H1 (cell line): ENCODE data around the gene ZNF57. TPM values are rescaled to one million over a fixed set of nuclear protein-coding genes. Genes with fewer than 3 reads are reported as not detected.

ENCODE experiments used
- CTCF ChIA-PET: fragments of 300-600 bp; sonication (Branson Sonifier 250); formaldehyde crosslinking; loops from one replicate; lab custom pipeline; 2021; ENCODE audit not compliant: partially characterized antibody; lab: Charles Lee
- POLR2A ChIA-PET: fragments of 300-600 bp; sonication (Branson Sonifier 250); formaldehyde crosslinking; loops from one replicate; lab custom pipeline; 2021; ENCODE audit warnings: inconsistent platforms; ENCODE audit not compliant: partially characterized antibody; lab: Charles Lee
- DNase-seq, 2 experiments: peaks; one replicate each; pipeline versions ENCODE4 v3.0.0 to v3.0.0-alpha.2; 2010 to 2022; ENCODE audit warnings: low spot score in 2 of 2, low read depth in 1 of 2, mixed read lengths in 1 of 2
- FAIRE-seq: peaks from 2 replicates; lab custom pipeline; 2011; peaks lifted over from hg19 to GRCh38; lab: Jason Lieb, UNC
- H2AFZ ChIP-seq: 2 replicates; pipeline ENCODE4 v1.8.1; 2012; ENCODE audit warnings: low read length, inconsistent platforms
- H2AK5ac ChIP-seq: 2 replicates; pipeline ENCODE4 v1.6.1; 2013; ENCODE audit warnings: low read depth, low read length
- H2BK120ac ChIP-seq: replicated peaks from 2 replicates; pipeline ENCODE3; 2013; ENCODE audit warnings: low read depth, low read length, inconsistent platforms
- H2BK12ac ChIP-seq: 2 replicates; pipeline ENCODE4 v1.6.1; 2013; ENCODE audit warnings: low read depth, low read length
- H2BK15ac ChIP-seq: 2 replicates; pipeline ENCODE4 v1.6.1; 2013; ENCODE audit warnings: low read length
- H2BK20ac ChIP-seq: 2 replicates; pipeline ENCODE4 v1.6.1; 2013; ENCODE audit warnings: low read length
- H2BK5ac ChIP-seq: 2 replicates; pipeline ENCODE4 v1.6.1; 2013; ENCODE audit warnings: low read depth, low read length
- H3K14ac ChIP-seq: 2 replicates; pipeline ENCODE4 v1.6.1; 2013; ENCODE audit warnings: inconsistent platforms; ENCODE audit not compliant: insufficient read length
- H3K18ac ChIP-seq: 2 replicates; pipeline ENCODE4 v1.6.1; 2013; ENCODE audit warnings: low read length; ENCODE audit errors: extremely low read depth
- H3K23ac ChIP-seq: 2 replicates; pipeline ENCODE4 v1.6.1; 2013; ENCODE audit warnings: inconsistent platforms; ENCODE audit not compliant: insufficient read length
- H3K23me2 ChIP-seq: 2 replicates; pipeline ENCODE4 v1.6.1; 2013; ENCODE audit warnings: low read depth, low read length
- H3K27ac ChIP-seq: 2 replicates; pipeline ENCODE4 v1.6.1; 2011; ENCODE audit warnings: low read depth, low read length, inconsistent platforms
- H3K27me3 ChIP-seq, 4 experiments: replicated peaks in 1 of 4; 1 replicate in 1 of 4; 2 replicates in 3 of 4; pipeline versions ENCODE4 v1.6.1 to v1.8.1; 2011 to 2013; ENCODE audit warnings: low read length in 3 of 4, mild to moderate bottlenecking in 3 of 4, inconsistent platforms in 2 of 4, mixed read lengths in 2 of 4, moderate library complexity in 1 of 4; ENCODE audit not compliant: control insufficient read depth in 3 of 4, insufficient read depth in 3 of 4; ENCODE audit errors: extremely low read depth in 1 of 4
- H3K36me3 ChIP-seq, 4 experiments: 2 replicates each; pipeline versions ENCODE4 v1.6.1 to v1.8.1; 2011 to 2013; ENCODE audit warnings: mild to moderate bottlenecking in 4 of 4, low read length in 3 of 4, moderate library complexity in 2 of 4, control low read depth in 1 of 4, inconsistent platforms in 1 of 4; ENCODE audit not compliant: insufficient read depth in 4 of 4, control insufficient read depth in 2 of 4
- H3K4ac ChIP-seq: replicated peaks from 2 replicates; pipeline ENCODE3; 2013; ENCODE audit warnings: low read length, low read depth, mixed read lengths, inconsistent platforms; ENCODE audit not compliant: insufficient read length
- H3K4me1 ChIP-seq, 4 experiments: replicated peaks in 1 of 4; 1 replicate in 1 of 4; 2 replicates in 3 of 4; pipeline versions ENCODE4 v1.6.1 to v1.8.1; 2011 to 2013; ENCODE audit warnings: low read length in 3 of 4, inconsistent platforms in 2 of 4, mixed read lengths in 1 of 4; ENCODE audit not compliant: insufficient read depth in 4 of 4, control insufficient read depth in 3 of 4
- H3K4me2 ChIP-seq, 2 experiments: 2 replicates each; pipeline versions ENCODE4 v1.6.1 to v1.8.1; 2011 to 2013; ENCODE audit warnings: low read depth in 2 of 2, low read length in 2 of 2, control low read depth in 1 of 2, inconsistent platforms in 1 of 2, mild to moderate bottlenecking in 1 of 2; ENCODE audit not compliant: insufficient read depth in 1 of 2
- H3K4me3 ChIP-seq, 4 experiments: fragments of 200-600, 300-600 bp in 1 of 4; sonication (generic), shearing (Covaris generic), sonication (Bioruptor Twin) in 1 of 4; 2 replicates each; pipeline versions ENCODE4 v1.5.1 to v1.8.1; 2011 to 2016; ENCODE audit warnings: low read length in 4 of 4, low read depth in 3 of 4, control low read depth in 2 of 4, inconsistent platforms in 2 of 4, mild to moderate bottlenecking in 2 of 4, mixed read lengths in 1 of 4, moderate library complexity in 1 of 4; ENCODE audit not compliant: insufficient read depth in 2 of 4; ENCODE audit errors: extremely low read depth in 1 of 4
- H3K56ac ChIP-seq: replicated peaks from 2 replicates; pipeline ENCODE3; 2013; ENCODE audit warnings: low read depth, mild to moderate bottlenecking, mixed read lengths, low read length, inconsistent platforms; ENCODE audit not compliant: insufficient read length
- H3K79me1 ChIP-seq: 2 replicates; pipeline ENCODE4 v1.6.1; 2013; ENCODE audit warnings: low read depth, low read length, control low read depth
- H3K79me2 ChIP-seq, 2 experiments: 2 replicates each; pipeline versions ENCODE4 v1.6.1 to v1.8.1; 2012 to 2013; ENCODE audit warnings: low read length in 2 of 2, mild to moderate bottlenecking in 2 of 2, inconsistent platforms in 1 of 2; ENCODE audit not compliant: insufficient read depth in 2 of 2, control insufficient read depth in 1 of 2
- H3K9ac ChIP-seq, 4 experiments: replicated peaks in 1 of 4; 1 replicate in 1 of 4; 2 replicates in 3 of 4; pipeline versions ENCODE4 v1.6.1 to v1.8.1; 2011 to 2013; ENCODE audit warnings: low read depth in 3 of 4, low read length in 3 of 4, control low read depth in 2 of 4, mild to moderate bottlenecking in 2 of 4, moderate library complexity in 2 of 4, inconsistent platforms in 1 of 4; ENCODE audit errors: extremely low read depth in 1 of 4
- H3K9me3 ChIP-seq, 2 experiments: 2 replicates each; pipeline versions ENCODE4 v1.6.1 to v1.8.1; 2012 to 2013; ENCODE audit warnings: mild to moderate bottlenecking in 2 of 2, moderate library complexity in 2 of 2, control low read depth in 1 of 2, inconsistent platforms in 1 of 2, low read depth in 1 of 2, low read length in 1 of 2, mixed read lengths in 1 of 2; ENCODE audit not compliant: insufficient read depth in 2 of 2
- H4K20me1 ChIP-seq, 2 experiments: replicated peaks in 1 of 2; 2 replicates each; pipeline versions ENCODE3 to v1.8.1; 2011 to 2013; ENCODE audit warnings: inconsistent platforms in 2 of 2, low read length in 2 of 2, mild to moderate bottlenecking in 1 of 2; ENCODE audit not compliant: insufficient read depth in 2 of 2, control insufficient read depth in 1 of 2
- H4K5ac ChIP-seq: 2 replicates; pipeline ENCODE4 v1.6.1; 2013; ENCODE audit warnings: low read length, low read depth, mixed read lengths, inconsistent platforms; ENCODE audit not compliant: insufficient read length
- H4K8ac ChIP-seq: 2 replicates; pipeline ENCODE4 v1.8.0; 2013; ENCODE audit warnings: mild to moderate bottlenecking, moderate library complexity, low read length, inconsistent platforms; ENCODE audit not compliant: insufficient read depth; ENCODE audit errors: extremely low read depth
- H4K91ac ChIP-seq: replicated peaks from 2 replicates; pipeline ENCODE3; 2013; ENCODE audit warnings: low read length, mixed read lengths, inconsistent platforms; ENCODE audit not compliant: insufficient read length
- ASH2L ChIP-seq: fragments of 200-600, 300-600 bp; sonication (generic); IDR thresholded peaks from one replicate; pipeline ENCODE4 v1.7.1; 2017; ENCODE audit warnings: low read length
- BACH1 ChIP-seq: IDR thresholded peaks from 2 replicates; pipeline ENCODE4 v1.6.1; 2012; ENCODE audit warnings: low read length, improper control_type of control experiment
- CBX8 ChIP-seq: fragments of 300-800, 300-1000 bp; sonication (generic); IDR thresholded peaks from 2 replicates; pipeline ENCODE4 v1.7.1; 2016; ENCODE audit warnings: low read depth, low read length, borderline replicate concordance
- CHD2 ChIP-seq: IDR thresholded peaks from 2 replicates; pipeline ENCODE4 v1.6.1; 2012; ENCODE audit warnings: low read length, improper control_type of control experiment
- CREB1 ChIP-seq: IDR thresholded peaks from 2 replicates; pipeline ENCODE4 v1.6.1; 2012; ENCODE audit warnings: inconsistent platforms
- EZH2 ChIP-seq: fragments of 200-600 bp; sonication (generic); IDR thresholded peaks from 2 replicates; pipeline ENCODE4 v1.7.1; 2012; ENCODE audit warnings: low read depth, mild to moderate bottlenecking, moderate library complexity, low read length, inconsistent platforms; ENCODE audit not compliant: severe bottlenecking
- MAFK ChIP-seq: IDR thresholded peaks from 2 replicates; pipeline ENCODE4 v1.6.1; 2012; ENCODE audit warnings: low read depth, mild to moderate bottlenecking, improper control_type of control experiment, low read length
- POLR2A ChIP-seq, 2 experiments: IDR thresholded peaks; 1 replicate in 1 of 2; 2 replicates in 1 of 2; pipeline ENCODE4 v1.6.1; 2011; ENCODE audit warnings: low read depth in 2 of 2, low read length in 2 of 2, mild to moderate bottlenecking in 2 of 2; ENCODE audit errors: control extremely low read depth in 1 of 2
- SP1 ChIP-seq: IDR thresholded peaks from 2 replicates; pipeline ENCODE4 v1.6.1; 2011; ENCODE audit warnings: low read depth, low read length
- SP2 ChIP-seq: IDR thresholded peaks from 2 replicates; pipeline ENCODE4 v1.6.1; 2012; ENCODE audit warnings: mild to moderate bottlenecking, low read length, inconsistent platforms
- WGBS, 2 experiments: shearing (Covaris generic) in 1 of 2; methylation state at CpG; one replicate each; pipeline versions ENCODE4 v1.1.6 to v1.1.7; 2013 to 2015; ENCODE audit warnings: low lambda C conversion rate in 2 of 2, mixed read lengths in 2 of 2, inconsistent platforms in 1 of 2, low coverage in 1 of 2, missing lambda C conversion rate in 1 of 2; ENCODE audit not compliant: insufficient replicate concordance in 2 of 2, insufficient coverage in 1 of 2, insufficient read length in 1 of 2; ENCODE audit errors: extremely low coverage in 1 of 2, missing lambda C conversion rate in 1 of 2; 5-methylcytosine and 5-hydroxymethylcytosine counted together
- polyA plus RNA-seq, 7 experiments: library from polyadenylated mRNA; depleted of rRNA in 3 of 7; stranded (reverse) in 5 of 7; unstranded in 2 of 7; fragments of >200 nt in 5 of 7; fragments of 200-250 nt in 2 of 7; gene quantifications; 1 replicate in 5 of 7; 2 replicates in 1 of 7; 4 replicates in 1 of 7; pipeline versions ENCODE4 v1.2.1 to v1.2.3, GENCODE V29; 2011 to 2013; ENCODE audit warnings: missing spikeins in 2 of 7, mixed read lengths in 2 of 7
- total RNA-seq: library from RNA; stranded (reverse); fragmentation: NEBNext Ultra II Directional; extraction: Animal tissue kit (Norgen Biotek cat#: 25700); gene quantifications from 2 replicates; pipeline ENCODE4 v1.2.1, GENCODE V29; 2021
- TF ChIP-seq, protein P1 (sequence below): IDR thresholded peaks from 2 replicates; pipeline ENCODE4 v1.6.1; 2011; ENCODE audit warnings: low read length, improper control_type of control experiment

ZNF57 gene
- total and polyA plus RNA-seq, 2 of the 8 experiments (the other 6 are each of a cell fraction or from before 2014, with no cell fraction given), result 4.9 to 8.9 TPM

DNA sequence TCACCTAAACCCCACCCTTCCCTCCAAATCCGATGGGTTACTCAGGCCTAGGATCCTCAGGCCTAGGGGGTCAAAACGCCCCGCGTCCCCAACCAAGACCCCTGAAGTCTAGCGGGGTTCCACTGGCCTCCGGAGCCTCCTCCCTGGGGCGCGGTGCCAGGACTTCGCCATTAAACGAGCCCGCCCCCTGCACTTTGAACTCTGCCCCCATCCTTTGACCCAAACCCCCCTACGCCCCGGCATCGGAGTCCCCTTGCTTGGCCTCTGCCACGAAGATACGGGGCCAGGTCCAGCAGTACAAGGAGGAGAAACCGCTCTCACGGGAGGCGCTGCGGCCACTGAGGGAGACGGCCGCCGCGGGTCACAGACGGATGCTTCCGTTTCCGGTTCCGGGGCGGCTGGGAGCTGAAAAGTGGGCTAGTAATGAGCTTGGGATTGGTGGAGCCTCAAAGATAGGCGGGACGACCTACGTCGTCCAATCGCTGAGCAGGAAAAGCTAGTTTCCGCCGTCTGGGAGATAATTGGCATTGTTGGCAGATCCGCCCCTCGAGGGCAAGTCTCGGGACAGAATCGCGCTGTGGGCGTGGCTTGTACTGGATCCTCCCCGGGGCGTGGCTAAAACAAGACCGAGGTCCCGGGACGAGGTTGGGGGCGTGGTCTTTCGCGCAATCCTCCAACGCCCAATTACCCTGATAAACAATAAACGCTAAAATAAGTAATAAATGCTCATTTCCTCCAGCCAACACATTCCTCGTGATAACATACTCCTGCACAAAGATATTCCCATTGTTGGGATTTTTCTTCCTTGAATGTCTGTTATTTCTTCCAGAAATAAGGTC, 49.8 kb downstream of the ZNF57 start:
- ChIA-PET POLR2A (interaction anchor here (0.6 to 2.3 kb wide), 14 partner anchors 11 to 273 kb away, joined by 3 to 7 read pairs (median 3); no protein-coding TSS in a partner anchor), CTCF (interaction anchor here (0.6 to 18.9 kb wide), 32 partner anchors 11 to 556 kb away, joined by 3 to 260 read pairs (median 4); partner anchors contain the start of gene ZNF57)
- Histone ChIP-seq H3K79me1 (peaks cover 9% of the 10 kb centered on the region; the same call in 1 of the 2 replicates), H2BK15ac (no peak overlapping the region), H2AFZ (no peak overlapping the region; the same call in 1 of the 2 replicates), H2BK120ac (no peak overlapping the region), H2BK12ac (no peak overlapping the region), H3K9ac (peak overlapping the region; percentile 67 to 88 (median 77)), H2BK20ac (no peak overlapping the region), H4K20me1 (no peaks in the 10 kb centered on the region), H3K18ac (no peak overlapping the region), H2BK5ac (peak overlapping the region; percentile 75), H4K8ac (peak overlapping the region; percentile 98), H2AK5ac (no peak overlapping the region), H3K36me3 (no peaks in the 10 kb centered on the region), H3K27ac (peak overlapping the region; percentile 74), H3K4me1 (peaks cover 0 to 6% (median 4%) of the 10 kb centered on the region in 4 experiments; a peak in 4 of 7 replicates), H3K4me2 (peak overlapping the region; percentile 87 to 92), H4K5ac (peak overlapping the region; percentile 75), H3K4me3 (peak overlapping the region; percentile 73 to 98 (median 90)), H4K91ac (no peak overlapping the region), H3K14ac (no peak overlapping the region), H3K4ac (no peak overlapping the region), H3K56ac (peak overlapping the region; percentile 79), H3K27me3 (no peaks in the 10 kb centered on the region), H3K79me2 (peaks cover 0 to 12% of the 10 kb centered on the region in 2 experiments; a peak in 2 of 4 replicates), H3K23ac (no peak overlapping the region), H3K9me3 (no peaks in the 10 kb centered on the region), H3K23me2 (peaks cover 4% of the 10 kb centered on the region; the same call in 1 of the 2 replicates)
- DNase-seq, result peak; percentile 99 to 100
- WGBS, 2 experiments, result 1% methylated on average over 53 of the region's 53 CpGs; no CpG with 5 or more reads in 1 of the 2 experiments
- peak; percentile 99 for FAIRE-seq
- TF ChIP-seq EZH2, result no peak
- no peak for TF ChIP-seq CBX8
- TF ChIP-seq ASH2L, result no peak
- TF ChIP-seq, protein P1, sequence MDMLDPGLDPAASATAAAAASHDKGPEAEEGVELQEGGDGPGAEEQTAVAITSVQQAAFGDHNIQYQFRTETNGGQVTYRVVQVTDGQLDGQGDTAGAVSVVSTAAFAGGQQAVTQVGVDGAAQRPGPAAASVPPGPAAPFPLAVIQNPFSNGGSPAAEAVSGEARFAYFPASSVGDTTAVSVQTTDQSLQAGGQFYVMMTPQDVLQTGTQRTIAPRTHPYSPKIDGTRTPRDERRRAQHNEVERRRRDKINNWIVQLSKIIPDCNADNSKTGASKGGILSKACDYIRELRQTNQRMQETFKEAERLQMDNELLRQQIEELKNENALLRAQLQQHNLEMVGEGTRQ, result no peak
- TF ChIP-seq CREB1, result no peak; the same call in 1 of the 2 replicates
- no peak for TF ChIP-seq MAFK
- TF ChIP-seq SP1, result peak; percentile 86
- TF ChIP-seq SP2, result peak; percentile 55; the same call in 1 of the 2 replicates
- peak; percentile 80 for TF ChIP-seq CHD2
- peak; percentile 87 to 96 for TF ChIP-seq POLR2A (IDR thresholded peaks at IDR 0.05; ENCODE audit: control extremely low read depth in 1 of 2, low read depth in 2 of 2, low read length in 2 of 2)
- no peak for TF ChIP-seq BACH1
